Activated CD4-positive, alpha-beta T cell treated with anti-CD3 and anti-CD28 coated beads, Interleukin-2, amount 10 ng/mL, durations not matched to agents 7 days and 5 days (primary cell): ENCODE measurements around the gene GALNT2. TPM values are rescaled to one million over a fixed set of nuclear protein-coding genes. Genes with fewer than 3 reads are reported as not detected.

Source experiments
- CTCF ChIA-PET: fragments of 350-600 bp; sonication (Branson Sonifier 250); formaldehyde crosslinking; loops from one replicate; lab custom pipeline; 2021; ENCODE audit warnings: antibody characterized with exemption; lab: Charles Lee
- POLR2A ChIA-PET: fragments of 350-600 bp; sonication (Branson Sonifier 250); formaldehyde crosslinking; loops from one replicate; lab custom pipeline; 2021; ENCODE audit warnings: antibody characterized with exemption; lab: Charles Lee
- DNase-seq: peaks from one replicate; pipeline ENCODE4 v3.0.0-alpha.2; 2020
- H3K27ac Mint-ChIP-seq: one replicate; pipeline ENCODE4 v1.8.0; 2021; ENCODE audit warnings: mild to moderate bottlenecking, moderate library complexity, mixed read lengths
- H3K27me3 Mint-ChIP-seq: one replicate; pipeline ENCODE4 v1.8.0; 2021; ENCODE audit warnings: mixed read lengths
- H3K36me3 Mint-ChIP-seq: one replicate; pipeline ENCODE4 v1.8.0; 2021; ENCODE audit warnings: low read depth, mixed read lengths
- H3K4me1 Mint-ChIP-seq: one replicate; pipeline ENCODE4 v1.8.0; 2021; ENCODE audit warnings: mixed read lengths
- H3K4me3 Mint-ChIP-seq: one replicate; pipeline ENCODE4 v1.8.0; 2021; ENCODE audit warnings: mild to moderate bottlenecking, moderate library complexity, mixed read lengths
- H3K9me3 Mint-ChIP-seq: one replicate; pipeline ENCODE4 v1.8.0; 2021; ENCODE audit warnings: mixed read lengths
- total RNA-seq, 2 experiments: library from RNA; stranded (reverse); gene quantifications; one replicate each; pipeline ENCODE4 v1.2.3, GENCODE V29; 2021

GALNT2 gene
- total RNA-seq, 2 experiments from 2014 or later: 22.7 to 28.4 TPM

DNA sequence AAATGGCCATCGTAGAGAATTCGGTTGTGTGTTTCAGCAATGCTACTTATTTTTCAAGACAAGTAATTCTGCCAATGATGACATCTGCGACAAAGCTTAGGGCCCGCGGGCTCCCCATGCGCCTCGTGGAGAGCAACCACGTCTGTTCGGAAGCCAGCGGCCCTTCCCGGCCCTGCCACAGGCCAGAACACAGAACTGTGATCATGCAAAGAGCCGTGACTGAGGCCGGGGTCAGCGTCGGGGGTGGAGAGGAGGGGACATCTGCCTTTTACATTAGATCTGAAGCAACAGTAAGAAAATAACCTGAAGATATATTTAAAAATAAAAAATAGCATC lies 255.4 kb downstream of the GALNT2 start:
- Mint-ChIP-seq H3K27ac (no peak overlapping the region), H3K4me3 (no peak overlapping the region), H3K27me3 (no peaks in the 10 kb centered on the region), H3K36me3 (no peaks in the 10 kb centered on the region), H3K9me3 (no peaks in the 10 kb centered on the region), H3K4me1 (no peaks in the 10 kb centered on the region)
- ChIA-PET CTCF (no interaction called here), POLR2A (no interaction called here)
- DNase-seq: no peak

GRCh38 chr1:230322967-230323547 lies 256.0 kb downstream of the GALNT2 start:
- no peaks in the 10 kb centered on the region for H3K27me3 Mint-ChIP-seq
- no peaks in the 10 kb centered on the region for H3K4me1 Mint-ChIP-seq
- DNase-seq: no peak
- H3K27ac Mint-ChIP-seq: no peak overlapping the region
- ChIA-PET CTCF (no interaction called here), POLR2A (no interaction called here)
- H3K4me3 Mint-ChIP-seq: no peak overlapping the region
- H3K36me3 Mint-ChIP-seq: no peaks in the 10 kb centered on the region
- H3K9me3 Mint-ChIP-seq: no peaks in the 10 kb centered on the region

GRCh38 chr1:230323686-230324085 lies 256.6 kb downstream of the GALNT2 start:
- no peaks in the 10 kb centered on the region for H3K36me3 Mint-ChIP-seq
- H3K9me3 Mint-ChIP-seq: no peaks in the 10 kb centered on the region
- CTCF ChIA-PET: no interaction called here

GRCh38 chr1:230326971-230327891 lies 260.2 kb downstream of the GALNT2 start:
- Mint-ChIP-seq H3K4me1 (peaks cover 2% of the 10 kb centered on the region), H3K4me3 (no peak overlapping the region), H3K9me3 (no peaks in the 10 kb centered on the region), H3K36me3 (no peaks in the 10 kb centered on the region), H3K27me3 (no peaks in the 10 kb centered on the region), H3K27ac (no peak overlapping the region)
- ChIA-PET CTCF (interaction anchor here (1.0 kb wide), 1 partner anchor 16 kb away, joined by 3 read pairs; no protein-coding TSS in a partner anchor), POLR2A (no interaction called here)
- DNase-seq: no peak

More at GRCh38 chr1:230323686-230324085, 256.6 kb downstream of the GALNT2 start:
- Mint-ChIP-seq H3K27ac (no peak overlapping the region), H3K4me1 (peaks cover 2% of the 10 kb centered on the region), H3K4me3 (no peak overlapping the region), H3K27me3 (no peaks in the 10 kb centered on the region)
- POLR2A ChIA-PET: no interaction called here
- DNase-seq: no peak

DNA sequence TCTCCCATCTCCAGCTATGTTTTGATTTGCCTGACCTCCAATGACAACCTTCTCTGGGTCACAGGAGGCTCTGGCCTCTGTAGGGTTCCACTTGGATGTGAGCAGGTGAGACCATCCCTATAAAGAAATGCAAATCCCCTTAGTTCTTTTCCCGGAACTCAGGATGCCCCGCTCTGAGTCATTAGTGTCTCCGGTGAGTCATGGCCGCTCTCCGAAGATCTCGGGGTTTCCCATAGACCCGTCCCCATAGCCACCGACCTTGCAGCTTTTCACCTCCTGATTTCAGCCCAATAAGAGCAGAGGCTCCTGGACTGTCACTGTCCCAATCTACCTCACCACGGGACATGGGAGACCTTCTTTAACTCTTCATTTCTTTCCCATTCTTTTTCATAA lies 260.9 kb downstream of the GALNT2 start:
- no peak overlapping the region for H3K27ac Mint-ChIP-seq
- CTCF ChIA-PET: interaction anchor here (1.0 kb wide), 1 partner anchor 17 kb away, joined by 3 read pairs; no protein-coding TSS in a partner anchor
- DNase-seq: no peak
- H3K27me3 Mint-ChIP-seq: no peaks in the 10 kb centered on the region
- POLR2A ChIA-PET: no interaction called here
- H3K36me3 Mint-ChIP-seq: no peaks in the 10 kb centered on the region
- peaks cover 2% of the 10 kb centered on the region for H3K4me1 Mint-ChIP-seq
- H3K9me3 Mint-ChIP-seq: no peaks in the 10 kb centered on the region
- no peak overlapping the region for H3K4me3 Mint-ChIP-seq

GRCh38 chr1:230328342-230329015 lies 261.4 kb downstream of the GALNT2 start:
- DNase-seq: no peak
- Mint-ChIP-seq H3K27me3 (no peaks in the 10 kb centered on the region), H3K4me1 (peaks cover 2% of the 10 kb centered on the region), H3K27ac (no peak overlapping the region), H3K4me3 (no peak overlapping the region), H3K9me3 (no peaks in the 10 kb centered on the region), H3K36me3 (no peaks in the 10 kb centered on the region)
- CTCF ChIA-PET: interaction anchor here (0.6 to 1.0 kb wide), 3 partner anchors 8 to 450 kb away, joined by 3 read pairs; no protein-coding TSS in a partner anchor
- POLR2A ChIA-PET: no interaction called here

- Mint-ChIP-seq H3K4me1 (peaks cover 2% of the 10 kb centered on the region), H3K36me3 (no peaks in the 10 kb centered on the region), H3K4me3 (no peak overlapping the region), H3K27ac (no peak overlapping the region), H3K9me3 (no peaks in the 10 kb centered on the region), H3K27me3 (no peaks in the 10 kb centered on the region)
- ChIA-PET CTCF (no interaction called here), POLR2A (no interaction called here)
- no peak for DNase-seq
Measured at GRCh38 chr1:230330157-230330556, 263.1 kb downstream of the GALNT2 start.
